Measurements from ENCODE around the gene TEK.

GRCh38 chr9:27133817-27134216 lies 24.8 kb downstream of the TEK start:
- no peak for TF ChIP-seq CTCF (conservative IDR thresholded peaks at IDR 0.05)
- no peak for TF ChIP-seq ZFX (IDR thresholded peaks at IDR 0.05)
